GM10266 (cell line): ENCODE measurements around the gene CCDC195.
A peak's percentile ranks its signal among the peaks of the same experiment; 100 is the strongest.
"Not testable (repeated sequence)": the region's sequence is repeated elsewhere in the genome, so short reads cannot be mapped to it uniquely, and the experiment has no call there.

Experiments used
- DNase-seq: peaks from one replicate; pipeline ENCODE4 v3.0.0; 2012; ENCODE audit errors: extremely low spot score
- TF ChIP-seq, protein P1 (sequence below): IDR thresholded peaks from 2 replicates; pipeline ENCODE4 v1.5.1; 2012; ENCODE audit warnings: mild to moderate bottlenecking, low read depth; ENCODE audit not compliant: control insufficient read depth, insufficient read depth; ENCODE audit errors: missing control alignments

The CCDC195 gene

DNA sequence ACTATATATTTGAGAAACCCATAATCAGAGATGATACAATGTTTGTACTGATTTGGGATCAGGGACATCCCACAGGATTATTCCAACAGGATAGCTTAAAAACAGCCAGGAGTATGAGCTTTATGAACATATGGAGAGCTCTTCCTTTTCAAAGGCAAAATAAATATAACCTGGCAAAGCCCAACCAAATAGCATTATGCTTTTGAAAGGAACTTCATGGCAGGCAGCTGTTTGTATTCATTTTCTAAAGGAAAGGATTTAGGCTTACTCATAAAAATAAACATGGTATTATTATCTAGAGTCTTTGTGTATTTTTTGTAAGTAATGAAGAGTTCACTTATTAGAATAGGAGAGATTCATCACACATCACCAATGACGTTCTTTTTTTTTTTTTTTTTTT, 44.4 kb downstream of the CCDC195 start:
- TF ChIP-seq, protein P1, sequence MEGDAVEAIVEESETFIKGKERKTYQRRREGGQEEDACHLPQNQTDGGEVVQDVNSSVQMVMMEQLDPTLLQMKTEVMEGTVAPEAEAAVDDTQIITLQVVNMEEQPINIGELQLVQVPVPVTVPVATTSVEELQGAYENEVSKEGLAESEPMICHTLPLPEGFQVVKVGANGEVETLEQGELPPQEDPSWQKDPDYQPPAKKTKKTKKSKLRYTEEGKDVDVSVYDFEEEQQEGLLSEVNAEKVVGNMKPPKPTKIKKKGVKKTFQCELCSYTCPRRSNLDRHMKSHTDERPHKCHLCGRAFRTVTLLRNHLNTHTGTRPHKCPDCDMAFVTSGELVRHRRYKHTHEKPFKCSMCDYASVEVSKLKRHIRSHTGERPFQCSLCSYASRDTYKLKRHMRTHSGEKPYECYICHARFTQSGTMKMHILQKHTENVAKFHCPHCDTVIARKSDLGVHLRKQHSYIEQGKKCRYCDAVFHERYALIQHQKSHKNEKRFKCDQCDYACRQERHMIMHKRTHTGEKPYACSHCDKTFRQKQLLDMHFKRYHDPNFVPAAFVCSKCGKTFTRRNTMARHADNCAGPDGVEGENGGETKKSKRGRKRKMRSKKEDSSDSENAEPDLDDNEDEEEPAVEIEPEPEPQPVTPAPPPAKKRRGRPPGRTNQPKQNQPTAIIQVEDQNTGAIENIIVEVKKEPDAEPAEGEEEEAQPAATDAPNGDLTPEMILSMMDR, result no peak

DNA sequence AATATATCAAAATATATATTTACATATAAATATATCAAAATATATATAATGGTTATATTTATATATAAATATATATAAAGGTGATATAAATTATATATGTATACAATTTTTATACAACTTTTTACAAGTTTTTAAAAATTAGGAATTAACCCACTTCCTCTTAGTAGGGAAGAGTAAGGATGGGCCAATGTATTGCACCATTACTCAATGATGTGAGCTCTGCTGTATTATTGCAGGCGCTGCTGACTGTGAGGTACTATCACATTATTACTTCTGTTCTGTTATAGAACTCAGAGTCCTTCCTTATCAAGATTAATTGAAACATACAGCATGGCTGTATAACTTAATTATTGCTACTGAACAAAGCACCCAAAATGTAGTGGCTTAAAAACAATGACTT, 46.0 kb downstream of the CCDC195 start:
- no peak for DNase-seq
- TF ChIP-seq, protein P1, result no peak

More for the DNA sequence above, 44.4 kb downstream of the CCDC195 start:
- no peak for DNase-seq

DNA sequence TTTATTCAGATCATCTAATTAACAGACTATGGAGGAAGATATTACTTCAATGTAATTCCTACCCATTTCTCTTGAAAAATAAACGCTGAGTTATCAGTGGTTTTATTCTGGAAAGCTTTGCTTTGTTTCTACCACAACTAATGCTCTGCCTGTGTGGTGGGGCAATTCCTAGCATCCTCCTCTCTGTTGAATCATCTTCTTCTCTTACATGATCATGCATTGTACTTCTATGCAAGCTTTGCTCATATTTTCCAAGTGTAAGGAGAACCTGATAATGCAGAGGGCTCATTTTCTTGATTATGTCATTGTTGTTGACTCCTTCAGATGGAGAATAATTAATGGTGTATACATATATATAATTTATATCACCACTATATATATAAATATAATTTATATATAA, 46.7 kb downstream of the CCDC195 start:
- DNase-seq, result no peak
- TF ChIP-seq, protein P1, result no peak

DNA sequence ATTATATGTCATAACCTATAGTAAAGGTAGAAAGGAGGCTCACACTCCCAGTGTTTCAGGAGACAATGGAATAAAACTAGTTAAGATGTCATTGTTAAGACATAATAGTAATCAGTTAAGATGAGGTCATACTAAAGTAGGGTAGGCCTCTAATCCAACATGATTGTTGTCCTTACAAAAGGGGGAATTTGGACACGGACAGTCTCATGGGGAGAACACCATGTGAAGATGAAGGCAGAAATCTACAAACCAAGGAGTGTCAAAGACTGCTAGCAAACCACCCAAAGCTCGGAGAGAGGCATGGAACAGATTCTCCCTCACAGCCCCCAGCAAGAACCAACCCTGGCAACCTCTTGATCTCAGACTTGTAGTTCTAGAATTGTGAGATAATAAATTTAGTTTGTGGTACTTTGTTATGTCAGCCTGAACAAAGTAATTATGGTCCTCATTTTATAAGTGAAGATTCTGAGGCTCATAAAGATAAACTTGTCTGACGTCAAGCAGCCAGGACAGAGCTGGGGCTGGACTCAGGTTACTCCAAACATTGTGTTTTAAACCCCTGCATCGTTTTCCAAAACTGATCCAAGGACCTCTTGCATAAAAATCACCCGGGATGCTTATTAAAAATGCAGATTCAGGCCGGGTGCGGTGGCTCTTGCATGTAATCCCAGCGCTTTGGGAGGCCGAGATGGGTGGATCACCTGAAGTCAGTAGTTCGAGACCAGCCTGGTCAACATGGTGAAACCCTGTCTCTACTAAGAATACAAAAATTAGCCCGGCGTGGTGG, 47.8 kb downstream of the CCDC195 start:
- TF ChIP-seq, protein P1, result no peak
- DNase-seq, result no peak

DNA sequence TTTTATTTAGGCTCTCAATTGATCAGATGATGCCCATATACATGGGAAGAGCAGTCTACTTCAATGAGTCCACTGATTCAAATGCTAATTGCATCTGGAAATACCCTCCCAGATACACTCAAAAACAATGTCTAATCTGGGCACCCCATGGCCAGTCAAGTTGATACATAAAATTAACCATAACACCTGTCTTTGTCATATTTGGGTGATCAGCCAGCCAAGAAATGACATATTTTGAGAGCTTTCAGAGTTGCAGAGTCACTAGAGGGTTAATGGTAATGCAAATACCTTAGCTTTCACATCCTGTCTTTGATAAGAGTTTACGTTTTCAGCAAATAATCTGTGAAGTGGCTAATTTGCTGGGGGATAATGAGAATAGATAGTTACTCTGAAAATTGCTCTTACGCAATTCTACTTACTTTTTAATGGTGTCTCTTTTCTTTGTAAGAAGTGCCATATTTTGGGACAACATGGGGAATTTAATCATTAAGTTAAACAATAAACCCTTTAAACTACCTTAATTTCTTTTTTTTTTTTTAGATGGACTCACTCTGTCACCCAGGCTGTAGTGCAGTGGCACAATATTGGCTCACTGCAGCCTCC, 49.1 kb downstream of the CCDC195 start:
- TF ChIP-seq, protein P1, result no peak

DNA sequence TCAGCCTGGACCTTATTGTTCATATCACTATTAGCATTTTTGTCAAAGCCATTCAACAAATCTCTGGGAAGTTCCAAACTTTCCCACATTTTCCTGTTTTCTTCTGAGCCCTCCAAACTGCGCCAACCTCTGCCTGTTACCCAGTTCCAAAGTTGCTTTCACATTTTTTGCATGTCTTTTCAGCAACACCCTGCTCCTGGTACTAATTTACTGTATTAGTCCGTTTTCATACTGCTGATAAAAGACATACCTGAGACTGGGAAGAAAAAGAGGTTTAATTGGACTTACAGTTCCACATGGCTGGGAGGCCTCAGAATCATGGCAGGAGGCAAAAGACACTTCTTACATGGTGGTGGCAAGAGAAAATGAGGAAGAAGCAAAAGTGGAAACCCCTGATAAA, 52.8 kb downstream of the CCDC195 start:
- DNase-seq, result not testable (repeated sequence)

More for the DNA sequence above, 49.1 kb downstream of the CCDC195 start:
- peak; percentile 71 for DNase-seq

DNA sequence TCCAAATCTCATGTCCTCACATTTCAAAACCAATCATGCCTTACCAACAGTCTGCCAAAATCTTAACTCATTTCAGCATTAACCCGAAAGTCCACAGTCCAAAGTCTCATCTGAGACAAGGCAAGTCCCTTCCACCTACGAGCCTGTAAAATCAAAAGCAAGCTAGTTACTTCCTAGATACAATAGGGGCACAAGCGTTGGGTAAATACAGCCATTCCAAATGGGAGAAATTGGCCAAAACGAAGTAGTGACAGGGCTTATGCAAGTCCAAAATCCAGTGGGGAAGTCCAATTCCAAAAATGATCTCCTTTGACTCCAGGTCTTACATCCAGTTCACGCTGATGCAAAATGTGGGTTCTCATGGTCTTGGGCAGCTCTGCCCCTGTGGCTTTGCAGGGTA, 54.5 kb downstream of the CCDC195 start:
- DNase-seq, result not testable (repeated sequence)

DNA sequence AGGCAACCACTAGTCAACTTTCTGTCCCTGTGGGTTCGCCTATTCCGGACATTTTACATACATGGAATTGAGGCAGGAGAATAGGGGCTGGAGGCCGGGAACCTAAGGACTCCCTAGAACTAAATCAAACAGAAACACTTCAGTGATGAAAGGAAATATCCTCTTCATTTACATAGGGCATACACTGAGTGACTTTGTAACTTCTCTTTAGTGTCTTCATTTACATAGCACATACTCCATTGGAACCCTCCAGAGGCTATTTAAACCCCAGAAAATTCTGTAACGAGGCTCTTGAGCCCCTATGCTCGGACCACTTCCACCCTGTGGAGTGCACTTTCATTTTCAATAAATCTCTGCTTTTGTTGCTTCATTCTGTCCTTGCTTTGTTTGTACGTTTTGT, 56.5 kb downstream of the CCDC195 start:
- no peak for DNase-seq

More for the DNA sequence above, 56.5 kb downstream of the CCDC195 start:
- TF ChIP-seq, protein P1, result no peak
